ENCODE measurements around the gene RACGAP1. TPM values are rescaled to one million over a fixed set of nuclear protein-coding genes. Genes with fewer than 3 reads are reported as not detected.
A peak's percentile ranks its signal among the peaks of the same experiment; 100 is the strongest.

Gene RACGAP1
- total RNA-seq, 1 donor from 2014 or later = 18.8 TPM

DNA sequence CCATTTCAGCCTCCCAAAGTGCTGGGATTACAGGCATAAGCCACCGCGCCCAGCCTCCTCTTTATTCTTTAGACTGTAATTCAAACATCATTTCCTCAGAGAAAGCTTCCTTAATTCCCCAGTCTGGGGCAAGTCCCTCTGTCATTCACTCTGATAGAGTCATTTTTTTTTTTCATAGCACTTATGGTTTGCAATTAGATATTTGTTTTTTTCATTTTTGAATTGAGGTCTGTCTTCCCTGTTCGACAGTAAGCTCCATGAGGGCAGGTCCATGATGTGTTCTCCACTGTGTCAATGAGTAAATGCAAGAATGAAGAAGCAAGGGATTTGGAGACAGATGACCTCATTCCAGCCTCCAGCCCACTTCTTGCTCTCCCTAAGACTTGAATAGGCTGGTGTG, 44.2 kb upstream of the RACGAP1 start:
- Histone ChIP-seq H2AFZ (ENCODE audit: low read depth, low read length) (no peak overlapping the region), H3K9me3 (ENCODE audit: insufficient read depth, low read depth, low read length) (no peaks in the 10 kb centered on the region), H3K9ac (ENCODE audit: low read length) (no peak overlapping the region), H3K36me3 (ENCODE audit: insufficient read depth, low read length) (no peaks in the 10 kb centered on the region), H3K4me1 (ENCODE audit: insufficient read depth, low read length) (peaks cover 6% of the 10 kb centered on the region), H3K79me2 (ENCODE audit: insufficient read depth, low read length) (no peaks in the 10 kb centered on the region), H3K27me3 (ENCODE audit: insufficient read depth, low read length) (no peaks in the 10 kb centered on the region), H3K4me2 (ENCODE audit: low read length) (no peak overlapping the region), H3K27ac (ENCODE audit: low read depth, low read length) (no peak overlapping the region), H3K4me3 (ENCODE audit: insufficient read depth, low read depth, low read length) (no peak overlapping the region), H4K20me1 (ENCODE audit: insufficient read depth, low read length) (no peaks in the 10 kb centered on the region)
- no peak for DNase-seq (ENCODE audit: low read depth)
- peaks cover 14% of the 10 kb centered on the region for H3K4me1 Mint-ChIP-seq (ENCODE audit: low read depth, unreplicated experiment)
- no peak for FAIRE-seq
- H3K4me3 Mint-ChIP-seq (ENCODE audit: unreplicated experiment) = no peak overlapping the region
- H3K27me3 Mint-ChIP-seq (ENCODE audit: low read depth, unreplicated experiment) = peaks cover 8% of the 10 kb centered on the region
- peaks cover 2% of the 10 kb centered on the region for H3K36me3 Mint-ChIP-seq (ENCODE audit: low read depth, unreplicated experiment)
- H3K9me3 Mint-ChIP-seq (ENCODE audit: unreplicated experiment) = no peaks in the 10 kb centered on the region
- TF ChIP-seq EZH2 (IDR thresholded peaks at IDR 0.05; ENCODE audit: insufficient read depth, low read length) = no peak
- no peak for TF ChIP-seq CTCF (IDR thresholded peaks at IDR 0.05; ENCODE audit: insufficient read depth, low read depth, low read length)
- no peak overlapping the region for H3K27ac Mint-ChIP-seq (ENCODE audit: unreplicated experiment)

DNA sequence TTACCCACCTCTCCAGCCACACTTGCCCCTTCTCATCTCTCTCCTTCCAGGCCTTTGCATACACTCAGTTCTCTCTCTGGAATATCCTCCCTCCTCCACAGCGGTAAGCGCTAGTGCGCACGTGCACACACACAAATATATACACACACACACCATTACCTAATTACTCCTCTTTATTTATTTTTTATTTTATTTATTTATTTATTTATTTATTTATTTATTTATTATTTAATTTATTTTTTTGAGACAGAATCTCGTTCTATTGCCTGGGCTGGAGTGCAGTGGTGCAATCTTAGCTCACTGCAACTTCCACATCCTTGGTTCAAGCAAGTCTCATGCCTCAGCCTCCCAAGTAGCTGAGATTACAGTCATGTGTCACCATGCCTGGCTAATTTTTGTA, 43.8 kb upstream of the RACGAP1 start:
- Mint-ChIP-seq H3K27me3 (ENCODE audit: low read depth, unreplicated experiment) (peaks cover 12% of the 10 kb centered on the region), H3K4me1 (ENCODE audit: low read depth, unreplicated experiment) (peaks cover 14% of the 10 kb centered on the region), H3K9me3 (ENCODE audit: unreplicated experiment) (no peaks in the 10 kb centered on the region), H3K4me3 (ENCODE audit: unreplicated experiment) (no peak overlapping the region), H3K27ac (ENCODE audit: unreplicated experiment) (no peak overlapping the region), H3K36me3 (ENCODE audit: low read depth, unreplicated experiment) (peaks cover 2% of the 10 kb centered on the region)
- no peak for FAIRE-seq
- no peak for DNase-seq (ENCODE audit: low read depth)
- Histone ChIP-seq H3K4me2 (ENCODE audit: low read length) (no peak overlapping the region), H3K9ac (ENCODE audit: low read length) (no peak overlapping the region), H3K4me3 (ENCODE audit: insufficient read depth, low read depth, low read length) (no peak overlapping the region), H3K9me3 (ENCODE audit: insufficient read depth, low read depth, low read length) (no peaks in the 10 kb centered on the region), H3K27me3 (ENCODE audit: insufficient read depth, low read length) (no peaks in the 10 kb centered on the region), H3K27ac (ENCODE audit: low read depth, low read length) (no peak overlapping the region), H3K4me1 (ENCODE audit: insufficient read depth, low read length) (peaks cover 6% of the 10 kb centered on the region), H4K20me1 (ENCODE audit: insufficient read depth, low read length) (no peaks in the 10 kb centered on the region), H2AFZ (ENCODE audit: low read depth, low read length) (no peak overlapping the region), H3K36me3 (ENCODE audit: insufficient read depth, low read length) (no peaks in the 10 kb centered on the region), H3K79me2 (ENCODE audit: insufficient read depth, low read length) (no peaks in the 10 kb centered on the region)
- no peak for TF ChIP-seq CTCF (IDR thresholded peaks at IDR 0.05; ENCODE audit: insufficient read depth, low read depth, low read length)
- TF ChIP-seq EZH2 (IDR thresholded peaks at IDR 0.05; ENCODE audit: insufficient read depth, low read length) = no peak

DNA sequence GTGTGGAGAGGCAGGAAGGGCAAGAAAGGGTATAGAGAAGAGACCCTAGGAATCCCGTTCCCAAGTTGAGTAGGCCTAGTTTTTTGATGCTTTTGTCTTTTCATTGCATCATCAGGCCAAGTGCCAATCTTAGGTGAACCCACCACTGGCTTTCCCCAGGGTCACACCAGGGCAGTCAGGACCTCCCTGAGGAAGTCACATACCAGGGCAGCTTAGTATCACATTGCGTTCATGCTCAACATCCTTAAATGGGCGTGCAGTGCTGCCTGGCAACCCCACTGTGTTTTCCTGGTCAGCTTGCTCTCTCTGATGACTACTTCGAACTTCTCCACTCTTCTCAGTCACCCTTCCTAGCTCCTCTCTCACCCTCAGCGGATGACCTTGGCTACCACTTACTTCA, 41.1 kb upstream of the RACGAP1 start:
- Histone ChIP-seq H3K9me3 (ENCODE audit: insufficient read depth, low read depth, low read length) (no peaks in the 10 kb centered on the region), H3K36me3 (ENCODE audit: insufficient read depth, low read length) (no peaks in the 10 kb centered on the region), H3K4me3 (ENCODE audit: insufficient read depth, low read depth, low read length) (no peak overlapping the region), H4K20me1 (ENCODE audit: insufficient read depth, low read length) (no peaks in the 10 kb centered on the region), H3K27ac (ENCODE audit: low read depth, low read length) (peak overlapping the region; percentile 29), H3K4me2 (ENCODE audit: low read length) (peak overlapping the region; percentile 11), H2AFZ (ENCODE audit: low read depth, low read length) (no peak overlapping the region), H3K79me2 (ENCODE audit: insufficient read depth, low read length) (no peaks in the 10 kb centered on the region), H3K27me3 (ENCODE audit: insufficient read depth, low read length) (no peaks in the 10 kb centered on the region), H3K4me1 (ENCODE audit: insufficient read depth, low read length) (peaks cover 10% of the 10 kb centered on the region), H3K9ac (ENCODE audit: low read length) (no peak overlapping the region)
- peaks cover 15% of the 10 kb centered on the region for H3K36me3 Mint-ChIP-seq (ENCODE audit: low read depth, unreplicated experiment)
- DNase-seq (ENCODE audit: low read depth) (peak; percentile 79), FAIRE-seq (no peak)
- TF ChIP-seq EZH2 (IDR thresholded peaks at IDR 0.05; ENCODE audit: insufficient read depth, low read length) (no peak), CTCF (IDR thresholded peaks at IDR 0.05; ENCODE audit: insufficient read depth, low read depth, low read length) (no peak)
- H3K4me3 Mint-ChIP-seq (ENCODE audit: unreplicated experiment) = no peak overlapping the region
- H3K27me3 Mint-ChIP-seq (ENCODE audit: low read depth, unreplicated experiment) = peaks cover 23% of the 10 kb centered on the region
- H3K9me3 Mint-ChIP-seq (ENCODE audit: unreplicated experiment) = peaks cover under 1% of the 10 kb centered on the region
- no peak overlapping the region for H3K27ac Mint-ChIP-seq (ENCODE audit: unreplicated experiment)
- H3K4me1 Mint-ChIP-seq (ENCODE audit: low read depth, unreplicated experiment) = peaks cover 9% of the 10 kb centered on the region

All from astrocyte (in vitro differentiated cells and primary cell).